ELR (cell line): ENCODE data around the gene POLR3G.

Experiments used
- DNase-seq: peaks from one replicate; pipeline ENCODE4 v3.0.0-alpha.2; 2015; ENCODE audit warnings: low read depth

Gene POLR3G

GRCh38 chr5:90504743-90505142, 30.1 kb downstream of the POLR3G start:
- DNase-seq = peak; percentile 10

GRCh38 chr5:90506221-90506620, 31.6 kb downstream of the POLR3G start:
- DNase-seq = no peak

GRCh38 chr5:90510438-90510837, 35.8 kb downstream of the POLR3G start:
- no peak for DNase-seq

- DNase-seq = no peak
Measured at GRCh38 chr5:90514520-90514919, 39.9 kb downstream of the POLR3G start.

- DNase-seq = peak; percentile 68
Measured at GRCh38 chr5:90518661-90519060, 44.0 kb downstream of the POLR3G start.

GRCh38 chr5:90519081-90519480, 44.4 kb downstream of the POLR3G start:
- DNase-seq = no peak

GRCh38 chr5:90528601-90529193, 54.0 kb downstream of the POLR3G start:
- peak; percentile 33 for DNase-seq

GRCh38 chr5:90529194-90529938, 54.7 kb downstream of the POLR3G start, which contains the start of gene LYSMD3:
TSS of gene LYSMD3 (minus strand) at chr5:90529584. CDS start at chr5:90525289, 4,295 bp downstream.
- DNase-seq = peak; percentile 97

GRCh38 chr5:90529939-90530677, 55.4 kb downstream of the POLR3G start:
- DNase-seq = peak; percentile 86

GRCh38 chr5:90530736-90531487, 56.2 kb downstream of the POLR3G start:
- DNase-seq = no peak

- no peak for DNase-seq
Measured at GRCh38 chr5:90533794-90534193, 59.1 kb downstream of the POLR3G start.

- DNase-seq = no peak
Measured at GRCh38 chr5:90534922-90535321, 60.3 kb downstream of the POLR3G start.

- no peak for DNase-seq
Measured at GRCh38 chr5:90542827-90543519, 68.3 kb downstream of the POLR3G start.

GRCh38 chr5:90545511-90545910, 70.8 kb downstream of the POLR3G start:
- DNase-seq = no peak

GRCh38 chr5:90546216-90546837, 71.7 kb downstream of the POLR3G start:
- no peak for DNase-seq

- no peak for DNase-seq
Measured at GRCh38 chr5:90547072-90547536, 72.4 kb downstream of the POLR3G start.

- DNase-seq = no peak
Measured at GRCh38 chr5:90548069-90548593, 73.5 kb downstream of the POLR3G start.

GRCh38 chr5:90549223-90549622, 74.6 kb downstream of the POLR3G start:
- no peak for DNase-seq

GRCh38 chr5:90549729-90550275, 75.1 kb downstream of the POLR3G start:
- no peak for DNase-seq

GRCh38 chr5:90550963-90551362, 76.3 kb downstream of the POLR3G start:
- DNase-seq = no peak
